ENCODE measurements around the gene TIE1. TPM values are rescaled to one million over a fixed set of nuclear protein-coding genes. Genes with fewer than 3 reads are reported as not detected.

Gene TIE1
- total RNA-seq, 2 donors from 2014 or later = 5.1 to 7.6 TPM

DNA sequence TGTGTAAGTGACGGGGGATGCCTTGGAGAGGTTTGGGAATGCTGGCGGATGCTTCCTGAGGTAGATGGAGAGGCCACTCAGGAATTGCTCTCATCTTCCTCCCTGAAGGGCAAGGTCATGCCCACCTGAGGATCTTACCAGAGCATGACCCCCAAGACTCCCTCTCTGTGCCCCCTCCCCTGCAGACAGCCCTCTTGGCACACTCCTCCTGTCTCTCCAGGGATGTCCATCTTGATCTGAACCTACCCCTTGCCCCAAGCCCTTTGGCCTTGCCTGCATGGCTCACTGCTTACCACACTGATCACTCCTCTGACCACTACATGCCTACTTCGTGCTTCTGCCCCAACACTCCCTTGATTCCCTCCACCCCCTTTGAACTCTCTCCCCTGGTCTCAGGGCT, 19.0 kb downstream of the TIE1 start:
- no peaks in the 10 kb centered on the region for H3K4me1 ChIP-seq
- H3K36me3 ChIP-seq = no peaks in the 10 kb centered on the region
- TF ChIP-seq, protein P1, sequence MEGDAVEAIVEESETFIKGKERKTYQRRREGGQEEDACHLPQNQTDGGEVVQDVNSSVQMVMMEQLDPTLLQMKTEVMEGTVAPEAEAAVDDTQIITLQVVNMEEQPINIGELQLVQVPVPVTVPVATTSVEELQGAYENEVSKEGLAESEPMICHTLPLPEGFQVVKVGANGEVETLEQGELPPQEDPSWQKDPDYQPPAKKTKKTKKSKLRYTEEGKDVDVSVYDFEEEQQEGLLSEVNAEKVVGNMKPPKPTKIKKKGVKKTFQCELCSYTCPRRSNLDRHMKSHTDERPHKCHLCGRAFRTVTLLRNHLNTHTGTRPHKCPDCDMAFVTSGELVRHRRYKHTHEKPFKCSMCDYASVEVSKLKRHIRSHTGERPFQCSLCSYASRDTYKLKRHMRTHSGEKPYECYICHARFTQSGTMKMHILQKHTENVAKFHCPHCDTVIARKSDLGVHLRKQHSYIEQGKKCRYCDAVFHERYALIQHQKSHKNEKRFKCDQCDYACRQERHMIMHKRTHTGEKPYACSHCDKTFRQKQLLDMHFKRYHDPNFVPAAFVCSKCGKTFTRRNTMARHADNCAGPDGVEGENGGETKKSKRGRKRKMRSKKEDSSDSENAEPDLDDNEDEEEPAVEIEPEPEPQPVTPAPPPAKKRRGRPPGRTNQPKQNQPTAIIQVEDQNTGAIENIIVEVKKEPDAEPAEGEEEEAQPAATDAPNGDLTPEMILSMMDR (IDR thresholded peaks at IDR 0.05) = no peak
- no peak overlapping the region for H3K27ac ChIP-seq
- intact Hi-C loops (cut with DNase I) = no loop called here
- H3K9me3 ChIP-seq = no peaks in the 10 kb centered on the region
- H3K27me3 ChIP-seq = no peaks in the 10 kb centered on the region
- DNase-seq = no peak
- H3K9ac ChIP-seq (ENCODE audit: low read depth in 2 of 2, low read length in 2 of 2) = no peak overlapping the region
- no peak overlapping the region for H3K4me3 ChIP-seq

DNA sequence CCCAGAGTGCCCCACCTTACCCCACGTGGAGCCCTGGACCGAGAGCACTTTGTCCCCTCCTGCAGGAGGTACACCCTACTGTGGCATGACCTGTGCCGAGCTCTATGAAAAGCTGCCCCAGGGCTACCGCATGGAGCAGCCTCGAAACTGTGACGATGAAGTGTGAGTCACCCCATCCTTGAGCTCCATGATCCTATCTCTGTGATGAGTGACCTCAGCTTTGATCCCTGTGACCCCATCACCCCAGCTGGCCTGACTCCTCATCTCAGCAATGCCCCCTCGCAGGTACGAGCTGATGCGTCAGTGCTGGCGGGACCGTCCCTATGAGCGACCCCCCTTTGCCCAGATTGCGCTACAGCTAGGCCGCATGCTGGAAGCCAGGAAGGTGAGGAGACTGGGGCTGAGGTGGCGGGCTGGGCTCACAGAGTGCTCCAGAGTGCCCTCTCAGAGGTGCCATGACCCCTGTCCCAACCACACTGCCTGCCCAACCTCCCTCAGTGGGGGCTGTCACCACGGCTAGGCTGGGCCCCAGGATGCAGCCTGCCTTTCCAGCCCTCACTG, 20.6 kb downstream of the TIE1 start:
- H3K4me3 ChIP-seq = no peak overlapping the region
- no peak for DNase-seq
- no peaks in the 10 kb centered on the region for H3K4me1 ChIP-seq
- TF ChIP-seq, protein P1 (IDR thresholded peaks at IDR 0.05) = no peak
- no peaks in the 10 kb centered on the region for H3K9me3 ChIP-seq
- no peak overlapping the region for H3K9ac ChIP-seq (ENCODE audit: low read depth in 2 of 2, low read length in 2 of 2)
- no peaks in the 10 kb centered on the region for H3K27me3 ChIP-seq
- intact Hi-C loops (cut with DNase I) = no loop called here
- no peak overlapping the region for H3K27ac ChIP-seq
- no peaks in the 10 kb centered on the region for H3K36me3 ChIP-seq

- Histone ChIP-seq H3K9ac (ENCODE audit: low read depth in 2 of 2, low read length in 2 of 2) (no peak overlapping the region), H3K36me3 (no peaks in the 10 kb centered on the region), H3K4me1 (no peaks in the 10 kb centered on the region), H3K27ac (no peak overlapping the region), H3K27me3 (no peaks in the 10 kb centered on the region), H3K9me3 (no peaks in the 10 kb centered on the region), H3K4me3 (no peak overlapping the region)
- DNase-seq = no peak
- intact Hi-C loops (cut with DNase I) = no loop called here
- TF ChIP-seq, protein P1 (IDR thresholded peaks at IDR 0.05) = no peak
Observed at GRCh38 chr1:43322506-43322905, 21.7 kb downstream of the TIE1 start.

DNA sequence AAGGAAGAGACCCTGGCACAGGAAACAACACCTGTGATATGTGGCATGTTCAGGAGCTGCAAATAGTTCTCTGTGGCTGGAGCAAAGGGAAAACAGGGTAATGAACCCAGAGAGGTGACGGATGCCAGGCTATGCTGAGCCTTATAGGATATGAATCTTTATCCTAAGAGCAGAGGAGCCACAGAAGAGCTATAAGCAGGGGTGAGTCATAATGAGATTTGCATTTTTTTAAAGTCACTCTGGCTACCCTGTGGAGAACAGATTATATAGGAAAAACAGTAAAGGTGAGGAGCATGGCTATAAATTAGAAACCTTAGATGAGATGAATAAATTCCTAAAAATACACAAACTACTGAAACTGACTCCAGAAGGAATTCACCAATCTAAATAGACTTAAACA, 24.0 kb downstream of the TIE1 start:
- H3K4me3 ChIP-seq = no peak overlapping the region
- no peaks in the 10 kb centered on the region for H3K4me1 ChIP-seq
- no peak overlapping the region for H3K9ac ChIP-seq (ENCODE audit: low read depth in 2 of 2, low read length in 2 of 2)
- H3K27ac ChIP-seq = no peak overlapping the region
- H3K27me3 ChIP-seq = no peaks in the 10 kb centered on the region
- no peaks in the 10 kb centered on the region for H3K9me3 ChIP-seq
- H3K36me3 ChIP-seq = no peaks in the 10 kb centered on the region
- DNase-seq = no peak
- intact Hi-C loops (cut with DNase I) = no loop called here
- TF ChIP-seq, protein P1 (IDR thresholded peaks at IDR 0.05) = no peak

- Histone ChIP-seq H3K4me3 (no peak overlapping the region), H3K9ac (ENCODE audit: low read depth in 2 of 2, low read length in 2 of 2) (no peak overlapping the region), H3K27ac (no peak overlapping the region), H3K4me1 (no peaks in the 10 kb centered on the region), H3K9me3 (no peaks in the 10 kb centered on the region), H3K36me3 (no peaks in the 10 kb centered on the region), H3K27me3 (no peaks in the 10 kb centered on the region)
- intact Hi-C loops (cut with DNase I) = no loop called here
- no peak for DNase-seq
- TF ChIP-seq, protein P1 (IDR thresholded peaks at IDR 0.05) = no peak
Observed at GRCh38 chr1:43325381-43325780, 24.6 kb downstream of the TIE1 start.

Measured in colonic mucosa (tissue), 4 donors.